GM12873 (cell line): ENCODE measurements around the gene PRSS53.

Experiments
- CTCF ChIP-seq: IDR thresholded peaks from 2 replicates; pipeline ENCODE4 v1.5.1; 2012; ENCODE audit warnings: low read depth, mild to moderate bottlenecking, moderate library complexity, low read length, control low read depth; ENCODE audit not compliant: insufficient read depth; ENCODE audit errors: missing control alignments

PRSS53 gene

GRCh38 chr16:31077592-31078396 is 10.9 kb downstream of the PRSS53 start:
- TF ChIP-seq CTCF = peak; percentile 23

- TF ChIP-seq CTCF = no peak
These were observed 11.7 kb downstream of the PRSS53 start for GRCh38 chr16:31077024-31077423.

GRCh38 chr16:31076319-31076718 is 12.4 kb downstream of the PRSS53 start:
- no peak for TF ChIP-seq CTCF

- TF ChIP-seq CTCF = no peak
These were observed 13.9 kb downstream of the PRSS53 start for GRCh38 chr16:31074814-31075183.

GRCh38 chr16:31073970-31074813 is 14.6 kb downstream of the PRSS53 start, which contains the start of the genes ZNF646 and ZNF668:
Gene ZNF646 (plus strand): TSS chr16:31074422. CDS start chr16:31076325, 1,903 bp downstream.
Gene ZNF668 (minus strand): TSS chr16:31074240. CDS start chr16:31064459, 9,781 bp downstream.
- TF ChIP-seq CTCF = no peak

- TF ChIP-seq CTCF = no peak
These were observed 15.4 kb downstream of the PRSS53 start for GRCh38 chr16:31073142-31073969.
